Inferior parietal cortex (tissue), 1 donor: ENCODE measurements around the gene KLHDC10.
"Not testable (repeated sequence)": the region's sequence is repeated elsewhere in the genome, so short reads cannot be mapped to it uniquely, and the experiment has no call there.

ENCODE experiments used
- DNase-seq: peaks from one replicate; pipeline ENCODE4 v3.0.0-alpha.2; 2016; ENCODE audit errors: extremely low spot score

The KLHDC10 gene

DNA sequence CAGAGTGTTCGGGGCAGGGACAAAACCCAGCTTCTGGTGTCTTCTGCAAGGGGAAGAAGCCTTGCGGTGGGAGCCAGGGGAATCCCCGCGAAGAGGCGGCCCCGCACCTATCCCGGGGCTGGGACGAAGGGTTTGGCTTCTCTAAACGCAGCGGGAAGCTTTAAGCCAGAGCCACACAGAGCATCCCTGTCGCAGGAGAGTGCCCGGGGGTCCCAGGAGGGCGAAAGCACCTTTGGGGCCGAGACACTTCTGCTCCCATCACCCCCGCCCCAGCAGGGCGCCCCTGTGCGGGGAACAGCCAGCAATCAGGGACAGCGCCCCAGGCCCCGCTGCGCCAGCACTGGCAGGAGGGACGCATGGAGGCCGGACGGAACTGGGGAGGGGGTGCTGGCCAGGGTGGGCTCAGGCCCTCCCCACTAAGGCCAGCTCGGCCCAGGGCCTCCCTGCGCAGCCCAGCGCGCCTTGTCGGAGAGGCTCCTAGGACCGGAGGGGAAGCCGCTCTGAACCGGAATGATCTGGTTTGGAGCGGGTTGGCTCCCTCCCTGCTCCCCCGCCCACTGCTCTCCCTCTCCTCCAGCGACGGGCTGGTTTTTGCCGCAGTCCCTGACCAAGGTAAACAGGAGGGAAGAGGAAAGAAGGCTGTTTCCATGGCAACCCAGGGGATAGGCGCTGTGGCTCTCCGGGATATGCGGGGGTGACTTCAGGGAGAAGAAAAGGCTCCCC is 71.0 kb downstream of the KLHDC10 start:
- DNase-seq = peak; percentile 77

DNA sequence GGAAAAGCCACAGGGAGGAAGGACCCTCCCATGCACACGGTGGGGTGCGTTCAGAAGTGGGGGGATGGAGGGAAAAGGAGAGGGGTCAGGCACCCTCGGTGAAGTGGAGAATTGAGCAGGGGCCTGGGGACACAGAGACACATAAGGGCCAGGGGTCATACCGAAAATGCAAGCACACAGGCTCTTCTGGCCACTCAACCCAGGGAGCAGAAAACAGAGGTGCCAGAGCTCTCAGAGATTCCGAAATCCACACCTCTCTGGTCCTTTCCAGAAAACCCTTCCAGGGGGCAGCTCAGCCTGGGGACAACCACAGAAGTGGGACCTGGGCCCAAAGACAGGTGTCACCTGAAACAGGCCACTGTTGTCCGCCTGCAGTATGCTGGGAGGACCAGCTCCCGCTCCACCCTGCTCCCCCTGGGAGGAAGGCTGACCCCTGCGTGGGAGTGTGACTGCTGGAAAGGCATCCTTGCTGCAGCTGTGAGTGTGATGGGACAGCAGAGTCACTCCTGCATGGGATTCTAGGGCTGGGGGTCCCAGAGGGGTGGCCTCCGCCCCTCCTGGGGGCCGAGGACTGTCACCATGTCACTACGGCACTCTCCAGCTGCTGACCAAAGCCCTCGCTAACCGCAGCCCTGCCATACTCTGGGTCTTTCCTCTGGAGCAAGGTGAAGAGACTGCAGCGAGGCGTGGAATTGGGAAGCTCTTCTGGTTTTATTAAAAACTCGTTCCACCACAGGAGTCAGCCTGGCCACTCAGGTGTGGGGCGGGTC is 71.7 kb downstream of the KLHDC10 start:
- no peak for DNase-seq

DNA sequence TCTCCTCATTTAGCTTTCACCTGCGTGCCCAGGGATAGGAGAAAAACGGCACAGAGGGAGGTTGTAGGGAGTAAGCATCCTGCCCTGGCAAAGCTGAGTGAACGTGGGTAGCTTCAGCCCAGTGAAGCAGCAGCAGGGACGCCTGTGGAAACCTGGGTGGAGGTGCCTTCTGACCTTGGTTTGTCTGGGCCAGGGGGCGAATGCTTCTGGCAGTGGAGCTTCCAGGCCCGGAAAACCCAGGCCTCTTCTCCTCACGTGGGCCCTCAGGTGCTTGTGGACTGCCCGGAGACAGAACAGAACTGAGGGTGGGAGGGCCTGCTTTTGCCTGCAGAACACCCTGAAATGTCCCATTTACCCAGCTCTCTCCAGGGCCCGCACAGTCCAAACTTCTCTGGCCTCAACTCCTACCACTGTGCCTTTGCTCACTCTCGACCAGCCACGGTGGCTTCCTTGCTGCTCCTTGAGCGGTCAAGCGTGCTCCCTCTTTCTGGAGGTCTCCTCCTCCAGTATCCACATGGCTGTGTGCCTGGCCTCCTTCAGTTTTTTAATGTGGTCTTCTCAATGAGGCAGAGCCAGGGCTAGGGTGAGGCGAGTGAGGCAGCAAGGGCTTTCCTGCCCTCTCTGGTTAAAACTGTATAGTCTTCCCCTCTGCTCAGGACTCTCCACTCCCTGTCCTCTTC is 72.5 kb downstream of the KLHDC10 start:
- no peak for DNase-seq

DNA sequence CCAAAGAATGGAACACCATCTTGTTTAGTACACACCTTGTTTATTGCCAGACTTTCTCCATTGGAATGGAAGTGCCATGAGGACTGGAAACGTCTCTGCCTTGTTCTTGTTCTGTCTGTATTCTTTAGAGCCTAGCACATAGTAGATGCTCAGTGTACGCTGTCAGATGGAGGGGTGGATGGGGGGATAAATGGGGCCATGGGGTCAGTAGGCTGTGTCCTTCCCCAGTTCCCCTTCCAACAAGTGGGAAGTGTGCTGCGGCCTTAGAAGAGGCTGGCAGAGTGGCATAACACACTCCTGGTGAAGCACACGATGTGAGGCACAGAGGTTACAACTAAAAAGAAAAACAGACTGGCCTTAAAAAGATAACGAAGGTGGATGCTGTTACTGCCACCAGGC is 73.0 kb downstream of the KLHDC10 start:
- no peak for DNase-seq

DNA sequence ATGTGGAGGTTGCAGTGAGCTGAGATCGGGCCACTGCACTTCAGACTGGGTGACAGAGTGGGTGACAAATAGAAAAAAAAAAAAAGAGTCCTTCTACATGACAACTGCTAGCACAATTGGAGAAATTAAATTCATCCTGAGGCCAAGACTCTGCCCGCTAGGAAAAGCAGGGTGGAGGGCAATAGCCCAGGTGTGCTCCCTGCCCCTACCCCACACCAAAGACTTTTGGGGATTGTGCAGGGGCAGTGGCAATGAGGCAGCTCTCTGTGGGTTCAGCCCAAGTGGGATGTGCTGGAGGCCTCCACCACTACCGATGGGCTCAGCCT is 73.6 kb downstream of the KLHDC10 start:
- DNase-seq = no peak

DNA sequence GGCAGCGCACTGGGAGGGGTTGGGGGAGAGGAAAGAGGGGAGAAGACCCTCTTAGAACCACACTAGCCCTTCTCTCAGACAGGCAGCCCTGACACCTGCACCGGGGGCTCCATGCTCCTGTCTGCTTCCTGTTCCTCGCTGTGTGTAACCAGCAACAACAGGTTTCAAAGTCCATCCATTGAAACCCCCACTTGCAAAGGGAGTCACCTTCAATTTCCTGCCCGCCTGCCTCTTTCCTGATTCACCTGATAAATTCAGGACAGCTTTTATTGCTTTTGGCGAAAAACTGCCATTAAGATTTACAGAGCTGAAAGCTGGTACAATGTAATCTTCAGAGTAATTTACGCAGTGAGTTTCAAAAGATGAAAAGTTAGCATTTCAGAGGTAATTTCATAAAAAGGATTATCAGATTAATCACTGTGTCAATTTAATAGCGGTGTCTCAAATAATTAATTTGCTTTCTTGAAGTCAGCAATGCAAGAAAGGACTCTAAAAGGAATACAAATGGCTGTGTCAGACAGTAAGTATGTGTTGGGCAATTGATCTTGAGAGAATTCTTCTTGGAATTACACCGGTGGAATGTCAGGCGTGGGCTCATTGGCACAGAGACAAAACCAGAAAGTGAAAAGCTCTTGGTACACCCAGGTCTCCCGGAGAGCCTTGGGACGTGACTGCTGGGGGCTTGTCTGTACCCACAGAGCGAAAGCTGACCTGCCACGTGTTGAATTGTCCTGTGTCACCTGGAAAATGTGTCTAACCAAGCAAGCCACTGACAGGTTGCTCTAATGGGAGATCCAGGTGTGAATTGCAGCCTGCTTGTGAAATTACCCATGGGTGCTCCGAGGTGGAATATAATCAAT is 74.2 kb downstream of the KLHDC10 start:
- DNase-seq = no peak

DNA sequence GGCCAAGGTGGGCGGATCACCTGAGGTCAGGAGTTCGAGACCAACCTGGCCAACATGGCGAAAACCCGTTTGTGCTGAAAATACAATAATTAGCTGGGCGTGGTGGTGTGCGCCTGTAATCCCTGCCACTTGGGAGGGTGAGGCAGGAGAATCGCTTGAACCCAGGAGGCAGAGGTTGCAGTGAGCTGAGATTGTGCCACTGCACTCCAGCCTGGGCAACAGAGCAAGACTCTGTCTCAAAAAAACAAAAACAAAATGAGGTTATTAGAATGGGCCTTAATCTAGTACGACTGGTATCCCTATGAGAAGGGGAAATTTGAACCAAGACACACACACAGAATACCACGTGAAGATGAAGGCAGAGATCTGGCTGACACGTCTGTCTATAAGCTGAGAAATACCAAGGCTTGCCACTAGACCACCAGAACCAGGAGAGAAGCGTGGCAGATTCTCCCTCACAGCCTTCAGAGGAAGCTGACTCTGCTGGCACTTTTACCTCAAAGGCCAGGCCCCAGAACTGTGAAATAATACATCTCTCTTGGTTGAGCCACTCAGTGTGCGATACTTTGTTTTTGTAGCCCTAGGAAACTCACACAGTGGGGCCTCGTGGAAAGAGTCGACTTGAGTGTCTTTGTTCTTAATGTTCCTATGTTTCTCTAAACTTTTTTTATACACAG is 75.2 kb downstream of the KLHDC10 start:
- no peak for DNase-seq

DNA sequence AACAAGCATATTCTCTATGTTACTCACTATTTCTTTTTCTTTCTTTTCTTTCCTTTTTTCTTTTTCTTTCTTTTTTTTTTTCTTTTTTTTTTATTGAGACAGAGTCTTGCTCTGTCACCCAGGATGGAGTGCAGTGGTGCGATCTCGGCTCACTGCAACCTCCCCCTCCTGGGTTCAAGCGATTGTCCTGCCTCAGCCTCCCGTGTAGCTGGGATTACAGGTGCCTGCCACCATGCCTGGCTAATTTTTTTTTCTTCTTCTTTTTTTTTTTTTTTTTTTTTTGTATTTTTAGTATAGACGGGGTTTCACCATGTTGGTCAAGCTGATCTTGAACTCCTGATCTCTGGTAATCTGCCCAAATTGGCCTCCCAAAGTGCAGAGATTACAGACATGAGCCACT is 75.8 kb downstream of the KLHDC10 start:
- DNase-seq = not testable (repeated sequence)

DNA sequence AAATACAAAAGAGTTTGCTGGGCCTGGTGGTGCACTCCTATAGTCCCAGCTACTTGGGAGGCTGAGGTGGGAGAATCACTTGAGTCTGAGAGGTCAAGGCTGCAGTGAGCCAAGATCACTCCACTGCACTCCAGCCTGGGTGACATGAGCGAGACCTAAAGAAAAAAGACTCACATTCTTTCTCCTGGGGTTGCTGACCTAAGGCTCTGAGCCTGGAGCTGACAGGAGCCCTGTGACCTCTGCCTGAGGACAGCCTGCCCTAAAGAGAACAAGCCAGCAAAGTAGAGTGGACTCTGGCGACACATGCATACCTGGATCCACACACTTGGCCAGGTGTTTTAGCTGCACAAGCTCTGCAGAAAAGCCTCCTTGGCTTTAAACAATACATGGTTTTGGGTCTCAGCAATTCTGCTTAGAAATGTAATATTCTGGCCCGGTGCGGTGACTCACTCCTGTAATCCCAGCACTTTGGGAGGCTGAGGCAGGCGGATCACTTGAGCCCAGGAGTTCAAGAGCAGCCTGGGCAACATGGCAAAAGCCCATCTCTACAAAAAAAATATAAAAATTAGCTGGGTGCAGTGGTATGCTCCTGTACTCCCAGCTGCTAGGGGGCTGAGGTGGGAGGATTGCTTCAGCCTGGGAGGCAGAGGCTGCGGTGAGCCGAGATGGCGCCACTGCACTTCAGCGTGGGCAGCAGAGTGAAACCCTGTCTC is 76.5 kb downstream of the KLHDC10 start:
- no peak for DNase-seq

DNA sequence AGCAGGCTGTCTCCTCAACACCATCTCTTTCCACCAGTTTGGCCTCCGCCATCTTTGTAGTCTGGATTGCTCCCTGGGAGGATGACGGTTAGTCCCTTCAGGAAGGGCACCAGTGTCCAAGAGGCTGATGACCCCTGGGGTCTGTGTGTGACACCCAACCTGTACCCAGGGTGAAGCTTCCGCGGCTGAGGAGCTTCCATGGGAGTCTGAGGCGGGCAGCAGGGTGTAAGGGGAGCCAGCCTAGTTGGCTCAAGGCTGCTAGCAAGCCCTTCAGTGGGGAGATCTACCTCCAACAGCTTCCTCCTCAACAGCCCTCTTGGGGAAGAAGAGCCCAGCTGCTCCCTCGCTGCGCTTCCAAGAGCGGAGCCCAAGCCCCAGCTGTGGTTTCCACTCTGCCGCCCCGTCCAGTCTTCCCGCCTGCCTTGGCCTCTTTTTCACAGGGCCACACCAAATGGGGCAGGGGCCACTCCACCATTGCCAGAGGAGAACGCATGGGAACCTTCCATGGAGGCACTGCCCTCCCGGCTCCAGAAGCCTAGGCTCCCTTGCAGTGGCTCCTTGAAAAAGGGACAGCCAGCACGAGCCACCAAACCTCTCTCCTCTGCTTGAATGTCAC is 77.5 kb downstream of the KLHDC10 start:
- no peak for DNase-seq

DNA sequence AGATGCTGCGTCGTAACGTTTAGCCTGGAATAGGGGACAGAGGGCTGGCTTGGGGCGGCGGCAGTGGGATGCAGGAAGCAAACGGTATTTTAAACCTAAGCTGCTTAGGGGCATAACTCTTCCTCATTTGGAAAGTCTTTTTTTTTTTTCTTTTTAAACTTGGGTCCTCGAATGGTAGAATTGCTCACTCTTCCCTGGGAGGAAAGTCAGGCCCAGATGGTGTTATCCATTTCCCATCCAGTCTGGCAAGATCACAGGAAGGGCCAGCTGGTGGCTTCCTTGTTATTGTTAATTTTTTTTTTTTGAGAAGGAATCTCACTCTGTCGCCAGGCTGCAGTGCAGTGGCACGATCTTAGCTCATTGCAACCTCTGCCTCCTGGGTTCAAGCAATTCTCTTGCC is 78.2 kb downstream of the KLHDC10 start:
- no peak for DNase-seq

DNA sequence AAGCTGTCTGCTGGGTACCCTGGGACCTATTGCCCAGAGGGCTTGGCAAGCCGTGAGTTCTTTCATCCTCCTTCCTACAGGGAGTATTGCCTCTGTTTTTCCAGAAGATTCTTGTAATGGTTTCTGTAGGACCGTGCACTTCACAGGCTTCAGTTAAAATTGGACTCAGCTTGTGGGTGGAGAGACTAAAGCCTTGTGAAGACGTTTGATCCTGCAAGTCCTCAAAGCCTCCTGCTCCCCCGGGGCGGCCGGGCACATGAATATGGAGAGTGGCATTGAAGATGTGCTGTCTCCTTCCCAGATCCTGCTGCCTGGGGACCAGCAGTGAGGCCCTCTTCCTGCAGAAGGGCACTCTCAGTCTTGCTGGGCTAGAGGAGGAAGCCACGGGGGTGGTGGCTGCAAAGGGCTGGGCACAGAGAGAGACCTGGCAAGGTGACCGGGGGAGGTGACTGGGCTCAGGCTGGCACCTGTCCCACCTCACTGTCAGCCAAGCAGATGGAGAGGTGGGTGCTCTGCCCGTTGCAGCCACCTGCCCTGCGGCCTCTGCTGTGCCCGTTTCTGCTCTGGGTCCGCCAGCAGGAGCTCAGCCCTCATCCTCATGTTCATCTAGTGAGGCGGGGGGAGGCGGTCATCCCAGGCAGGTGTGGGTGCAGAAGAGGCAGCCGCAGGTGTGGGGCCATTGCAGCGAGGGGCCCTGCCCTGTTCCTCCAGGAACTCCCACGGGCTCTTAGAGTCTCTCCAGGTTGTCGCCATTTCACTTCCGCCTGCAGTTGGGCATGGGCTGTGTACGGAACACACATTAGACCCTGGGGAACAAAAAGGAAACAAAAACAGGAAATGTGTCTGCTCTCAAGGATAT is 79.2 kb downstream of the KLHDC10 start:
- DNase-seq = no peak

DNA sequence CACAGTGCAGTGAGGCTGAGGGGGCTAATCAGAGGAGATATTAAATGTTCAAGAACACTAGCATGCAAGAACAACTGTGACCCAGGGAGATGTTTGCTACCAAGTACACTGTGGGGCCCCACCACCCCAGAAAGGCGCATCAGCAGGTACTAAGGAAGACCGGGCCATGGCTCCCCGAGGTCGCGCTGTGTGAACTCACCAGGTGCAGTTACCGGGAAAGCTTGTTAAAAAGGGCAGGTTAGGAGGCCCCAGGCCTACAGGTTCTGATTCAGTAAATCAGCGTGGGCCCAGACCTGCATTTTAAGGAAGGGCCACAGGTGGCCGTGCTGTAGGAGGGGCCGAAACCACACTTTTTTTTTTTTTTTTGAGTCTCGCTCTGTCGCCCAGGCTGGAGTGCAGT is 80.3 kb downstream of the KLHDC10 start:
- DNase-seq = no peak

DNA sequence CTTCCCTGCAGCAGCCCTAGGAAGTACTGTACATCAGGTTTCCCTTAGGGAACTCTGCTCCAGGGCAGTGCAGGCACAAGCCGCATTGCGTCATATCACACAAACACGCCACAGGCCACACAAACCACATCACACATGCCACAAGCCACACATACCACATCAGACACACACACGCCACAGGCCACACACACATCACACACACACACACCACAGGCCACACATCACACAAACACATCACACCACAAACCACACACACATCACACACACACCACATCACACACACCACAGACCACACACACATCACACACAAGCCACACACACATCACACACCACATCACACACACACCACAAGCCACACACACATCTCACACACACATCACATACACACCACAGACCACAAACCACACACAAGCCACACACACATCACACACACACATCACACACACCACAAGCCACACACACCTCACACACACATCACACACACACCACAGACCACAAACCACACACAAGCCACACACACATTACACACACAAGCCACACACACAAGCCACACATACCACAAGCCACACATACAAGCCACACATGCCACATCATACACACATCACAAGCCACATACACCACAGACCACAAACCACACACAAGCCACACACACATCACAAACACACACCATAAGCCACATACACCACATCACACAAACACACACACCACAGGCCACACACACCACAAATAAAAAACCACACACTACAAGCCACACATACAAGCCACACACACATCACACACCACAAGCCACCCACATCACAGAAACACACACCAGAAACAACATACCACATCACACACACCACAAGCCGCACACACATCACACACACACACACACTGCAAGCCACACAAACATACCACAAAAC is 81.5 kb downstream of the KLHDC10 start:
- no peak for DNase-seq

DNA sequence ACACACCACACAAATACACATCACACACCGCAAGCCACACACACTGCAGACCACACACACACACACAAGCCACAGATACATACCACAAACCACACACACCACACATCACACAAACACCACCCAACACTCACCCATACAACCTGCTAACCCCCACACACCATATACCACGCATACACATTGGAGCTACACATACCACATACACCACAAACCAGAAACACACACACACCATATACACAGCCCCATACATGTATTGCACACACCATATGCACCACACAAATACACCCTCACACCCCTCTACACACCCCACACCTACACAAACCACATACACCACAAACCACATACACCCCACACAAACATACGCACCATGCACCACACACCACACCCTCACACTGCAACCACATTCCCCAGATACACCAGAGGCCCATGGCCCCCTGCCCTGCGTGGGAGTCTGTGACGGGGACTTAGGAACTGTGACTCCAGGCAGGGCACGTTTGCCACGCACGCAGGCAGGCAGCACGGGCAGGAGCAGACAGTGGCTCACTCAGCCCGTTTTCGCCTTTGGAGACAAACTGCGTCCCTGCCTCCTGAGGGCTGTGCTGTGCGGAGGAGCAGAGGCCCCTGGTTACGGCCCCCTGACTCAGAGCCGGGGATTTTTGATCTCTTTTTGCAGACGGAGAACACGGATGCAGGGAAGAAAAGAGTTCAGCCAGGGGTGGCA is 82.3 kb downstream of the KLHDC10 start:
- no peak for DNase-seq

DNA sequence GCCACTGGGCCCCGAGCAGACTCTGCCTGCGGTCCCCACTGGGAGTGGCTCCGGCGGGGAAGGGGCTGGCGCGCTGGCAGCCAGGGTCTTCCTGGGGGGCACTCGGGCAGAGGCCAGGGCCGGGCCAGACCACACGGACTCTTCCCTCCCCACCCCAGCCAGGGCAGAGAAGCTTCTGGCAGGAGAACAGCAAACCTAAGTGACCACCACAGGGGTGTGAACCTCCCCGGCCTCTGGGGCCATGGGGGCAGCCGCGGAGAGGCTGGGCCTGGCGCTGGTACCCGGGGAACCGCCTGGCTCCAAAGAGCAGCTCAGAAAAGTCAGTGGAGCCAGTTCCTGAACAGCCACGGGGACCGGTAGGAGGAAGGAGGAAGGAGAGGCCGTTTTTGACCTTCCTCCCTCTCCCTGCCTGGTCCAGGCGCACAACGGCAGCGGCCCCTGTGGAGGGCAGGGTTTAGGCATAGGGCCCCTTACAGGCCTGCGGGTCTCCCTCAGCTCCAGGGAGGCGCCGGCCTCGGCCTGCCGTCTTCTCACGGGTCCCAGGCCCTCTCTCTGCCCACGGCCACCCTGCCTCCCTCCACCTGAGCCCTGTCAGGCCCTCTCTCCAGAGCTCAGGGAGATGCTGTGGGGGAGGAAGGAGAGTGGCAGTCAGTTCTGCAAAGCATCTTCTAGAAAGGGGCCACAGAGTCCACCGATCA is 83.0 kb downstream of the KLHDC10 start:
- no peak for DNase-seq

DNA sequence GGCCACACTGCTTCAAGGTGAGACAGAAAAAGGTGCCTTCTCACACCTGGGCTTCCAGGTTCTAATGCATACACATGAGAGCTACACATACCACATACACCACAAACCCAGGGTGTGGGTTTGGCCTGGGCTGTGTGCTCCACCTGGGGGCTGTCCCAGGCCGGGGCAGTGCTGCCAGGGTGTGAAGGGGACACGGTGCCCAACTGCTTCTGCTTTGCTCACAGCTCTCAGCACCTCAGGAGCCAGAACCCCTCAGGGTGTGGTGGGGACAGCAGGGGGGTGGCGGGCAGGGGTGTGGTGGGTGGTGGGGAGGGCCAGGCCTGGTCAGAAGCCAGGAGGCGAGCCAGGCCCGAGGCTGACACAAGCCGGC is 83.8 kb downstream of the KLHDC10 start:
- DNase-seq = no peak
